ENCODE measurements around the gene TPSB2. TPM values are rescaled to one million over a fixed set of nuclear protein-coding genes. Genes with fewer than 3 reads are reported as not detected.
"Not testable (repeated sequence)": the region's sequence is repeated elsewhere in the genome, so short reads cannot be mapped to it uniquely, and the experiment has no call there.

The TPSB2 gene
- total RNA-seq, 1 donor from 2014 or later: not detected

GRCh38 chr16:1261131-1261892 is 31.3 kb upstream of the TPSB2 start:
- intact Hi-C loops (cut with micrococcal nuclease): no loop called here

GRCh38 chr16:1260101-1260680 is 30.2 kb upstream of the TPSB2 start:
- intact Hi-C loops (cut with micrococcal nuclease): no loop called here

GRCh38 chr16:1259760-1260068 is 29.7 kb upstream of the TPSB2 start:
- intact Hi-C loops (cut with micrococcal nuclease): no loop called here

GRCh38 chr16:1258906-1259759 is 29.1 kb upstream of the TPSB2 start:
- intact Hi-C loops (cut with micrococcal nuclease): no loop called here

- intact Hi-C loops (cut with micrococcal nuclease): no loop called here
Observed at GRCh38 chr16:1258225-1258600, 28.2 kb upstream of the TPSB2 start.

- intact Hi-C loops (cut with micrococcal nuclease): no loop called here
Observed at GRCh38 chr16:1257561-1258224, 27.7 kb upstream of the TPSB2 start.

GRCh38 chr16:1256874-1257322 is 26.9 kb upstream of the TPSB2 start:
- intact Hi-C loops (cut with micrococcal nuclease): no loop called here

- intact Hi-C loops (cut with micrococcal nuclease): not testable (repeated sequence)
Observed at GRCh38 chr16:1256296-1256873, 26.4 kb upstream of the TPSB2 start.

- intact Hi-C loops (cut with micrococcal nuclease): not testable (repeated sequence)
Observed at GRCh38 chr16:1255276-1256122, 25.5 kb upstream of the TPSB2 start, which contains the start of gene TPSD1. Gene TPSD1, plus strand, starts transcription at chr16:1256069. Its CDS starts 212 bp downstream, at chr16:1256281.

GRCh38 chr16:1254821-1255220 is 24.8 kb upstream of the TPSB2 start:
- intact Hi-C loops (cut with micrococcal nuclease): not testable (repeated sequence)

GRCh38 chr16:1253701-1254364 is 23.8 kb upstream of the TPSB2 start:
- intact Hi-C loops (cut with micrococcal nuclease): not testable (repeated sequence)

- intact Hi-C loops (cut with micrococcal nuclease): not testable (repeated sequence)
Observed at GRCh38 chr16:1249031-1249755, 19.2 kb upstream of the TPSB2 start.

- intact Hi-C loops (cut with micrococcal nuclease): not testable (repeated sequence)
Observed at GRCh38 chr16:1247903-1248537, 18.0 kb upstream of the TPSB2 start.

- intact Hi-C loops (cut with micrococcal nuclease): no loop called here
Observed at GRCh38 chr16:1245452-1246020, 15.6 kb upstream of the TPSB2 start.

- intact Hi-C loops (cut with micrococcal nuclease): no loop called here
Observed at GRCh38 chr16:1244881-1245280, 14.9 kb upstream of the TPSB2 start.

GRCh38 chr16:1243907-1244850 is 14.2 kb upstream of the TPSB2 start:
- intact Hi-C loops (cut with micrococcal nuclease): not testable (repeated sequence)

- intact Hi-C loops (cut with micrococcal nuclease): not testable (repeated sequence)
Observed at GRCh38 chr16:1243363-1243762, 13.4 kb upstream of the TPSB2 start.

All from T-helper 1 cell treated with Interleukin-12 subunit alpha and Interleukin-12 subunit beta and Interleukin-4 antibody, amounts not matched to agents 30 ng/mL and 1 ng/mL, for 36 hours (primary cell).